Caco-2 (cell line): Measurements from ENCODE around the gene FATE1. TPM values are rescaled to one million over a fixed set of nuclear protein-coding genes. Genes with fewer than 3 reads are reported as not detected.

Experiments used
- BruUV-seq: library from RNA; stranded (reverse); fragments of 400-500 nt; replicated peaks from 2 replicates; lab custom pipeline; 2021; lab: Mats Ljungman, UMichigan
- CTCF ChIA-PET: fragments of 300-600 bp; sonication (Branson Sonifier 250); formaldehyde crosslinking; loops from one replicate; lab custom pipeline; 2022; ENCODE audit warnings: antibody characterized with exemption; lab: Charles Lee
- POLR2A ChIA-PET: fragments of 300-600 bp; sonication (Branson Sonifier 250); formaldehyde crosslinking; loops from one replicate; lab custom pipeline; 2022; ENCODE audit warnings: antibody characterized with exemption; lab: Charles Lee
- DNase-seq, 2 experiments: peaks; one replicate each; pipeline versions ENCODE4 v3.0.0 to v3.0.0-alpha.2; 2020 to 2022
- H3K27me3 ChIP-seq: replicated peaks from 2 replicates; pipeline ENCODE4 v1.6.0; 2011; ENCODE audit warnings: low read length; ENCODE audit not compliant: control insufficient read depth, insufficient read depth
- H3K36me3 ChIP-seq: 2 replicates; pipeline ENCODE4 v1.5.1; 2011; ENCODE audit warnings: low read length; ENCODE audit not compliant: control insufficient read depth, insufficient read depth
- H3K4me1 ChIP-seq: fragments of 250-450 bp; sonication (Bioruptor Pico); 2 replicates; pipeline ENCODE4 v1.5.1; 2020; ENCODE audit warnings: mild to moderate bottlenecking
- H3K4me3 ChIP-seq: 2 replicates; pipeline ENCODE4 v1.5.1; 2011; ENCODE audit warnings: low read depth, mild to moderate bottlenecking, control low read depth, low read length
- H3K9me3 ChIP-seq: fragments of 250-450 bp; sonication (Bioruptor Pico); 2 replicates; pipeline ENCODE4 v1.5.1; 2020; ENCODE audit warnings: mild to moderate bottlenecking, moderate library complexity
- H3K27ac Mint-ChIP-seq: one replicate; pipeline ENCODE4 v1.8.0; 2022; ENCODE audit warnings: mixed read lengths; ENCODE audit not compliant: unreplicated experiment
- H3K27me3 Mint-ChIP-seq: one replicate; pipeline ENCODE4 v1.8.0; 2022; ENCODE audit warnings: mixed read lengths; ENCODE audit not compliant: insufficient read depth, unreplicated experiment
- H3K36me3 Mint-ChIP-seq: one replicate; pipeline ENCODE4 v1.8.0; 2022; ENCODE audit warnings: mild to moderate bottlenecking, mixed read lengths; ENCODE audit not compliant: insufficient read depth, unreplicated experiment
- H3K4me1 Mint-ChIP-seq: one replicate; pipeline ENCODE4 v1.8.0; 2022; ENCODE audit warnings: low read depth, mixed read lengths; ENCODE audit not compliant: unreplicated experiment
- H3K4me3 Mint-ChIP-seq: one replicate; pipeline ENCODE4 v1.8.0; 2022; ENCODE audit warnings: mild to moderate bottlenecking, moderate library complexity, mixed read lengths; ENCODE audit not compliant: unreplicated experiment
- H3K9me3 Mint-ChIP-seq: one replicate; pipeline ENCODE4 v1.8.0; 2022; ENCODE audit warnings: mixed read lengths; ENCODE audit not compliant: unreplicated experiment
- intact Hi-C: fragments of 100-400 bp; cut with micrococcal nuclease; formaldehyde crosslinking; loops from one replicate; pipeline ENCODE4 v1.10.0; 2022; ENCODE audit not compliant: unreplicated experiment
- total RNA-seq: library from RNA; stranded (reverse); gene quantifications from 2 replicates; pipeline ENCODE4 v1.2.3, GENCODE V29; 2022
- TF ChIP-seq, protein P1 (sequence below), 2 experiments: fragments of 200-600 bp in 1 of 2; IDR thresholded peaks; 1 replicate in 1 of 2; 2 replicates in 1 of 2; pipeline versions ENCODE4 v1.5.1 to v1.8.0; 2011 to 2022; ENCODE audit warnings: antibody characterized with exemption in 1 of 2, control low read depth in 1 of 2, inconsistent platforms in 1 of 2, low read depth in 1 of 2, low read length in 1 of 2, mild to moderate bottlenecking in 1 of 2, moderate library complexity in 1 of 2; ENCODE audit not compliant: insufficient read depth in 1 of 2, severe bottlenecking in 1 of 2, unreplicated experiment in 1 of 2

FATE1 gene
- total RNA-seq, 1 experiment from 2014 or later, result not detected

DNA sequence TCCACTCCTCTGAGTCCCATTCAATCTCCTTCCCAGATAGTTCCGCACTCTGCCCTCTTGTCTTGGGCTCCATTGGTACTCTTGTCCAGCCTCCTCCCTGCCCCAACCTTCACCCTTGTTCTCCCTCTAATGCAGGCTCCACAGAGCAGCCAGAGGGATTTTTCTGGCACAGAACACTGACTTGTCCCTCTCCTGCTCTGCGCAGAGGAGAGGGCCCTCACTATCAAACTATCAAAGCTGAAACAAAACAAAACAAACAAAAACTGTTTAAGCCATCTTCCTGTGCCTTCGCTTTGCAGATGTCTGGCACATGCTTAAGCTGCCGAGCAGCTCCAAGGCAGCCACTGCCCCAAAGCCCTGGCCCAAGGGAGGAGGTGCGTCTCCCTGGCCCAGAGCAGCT is 21.7 kb downstream of the FATE1 start:
- Mint-ChIP-seq H3K36me3 (no peaks in the 10 kb centered on the region), H3K4me1 (no peaks in the 10 kb centered on the region), H3K27me3 (peaks cover 27% of the 10 kb centered on the region), H3K4me3 (no peak overlapping the region), H3K27ac (no peak overlapping the region), H3K9me3 (no peaks in the 10 kb centered on the region)
- POLR2A ChIA-PET, result no interaction called here
- intact Hi-C loops, result no loop called here
- CTCF ChIA-PET, result interaction anchor here (0.6 kb wide), 1 partner anchor 13 kb away, joined by 4 read pairs; no protein-coding TSS in a partner anchor
- Histone ChIP-seq H3K4me1 (no peaks in the 10 kb centered on the region), H3K36me3 (no peaks in the 10 kb centered on the region), H3K27me3 (no peaks in the 10 kb centered on the region), H3K9me3 (no peaks in the 10 kb centered on the region), H3K4me3 (no peak overlapping the region)
- DNase-seq, result no peak
- TF ChIP-seq, protein P1, sequence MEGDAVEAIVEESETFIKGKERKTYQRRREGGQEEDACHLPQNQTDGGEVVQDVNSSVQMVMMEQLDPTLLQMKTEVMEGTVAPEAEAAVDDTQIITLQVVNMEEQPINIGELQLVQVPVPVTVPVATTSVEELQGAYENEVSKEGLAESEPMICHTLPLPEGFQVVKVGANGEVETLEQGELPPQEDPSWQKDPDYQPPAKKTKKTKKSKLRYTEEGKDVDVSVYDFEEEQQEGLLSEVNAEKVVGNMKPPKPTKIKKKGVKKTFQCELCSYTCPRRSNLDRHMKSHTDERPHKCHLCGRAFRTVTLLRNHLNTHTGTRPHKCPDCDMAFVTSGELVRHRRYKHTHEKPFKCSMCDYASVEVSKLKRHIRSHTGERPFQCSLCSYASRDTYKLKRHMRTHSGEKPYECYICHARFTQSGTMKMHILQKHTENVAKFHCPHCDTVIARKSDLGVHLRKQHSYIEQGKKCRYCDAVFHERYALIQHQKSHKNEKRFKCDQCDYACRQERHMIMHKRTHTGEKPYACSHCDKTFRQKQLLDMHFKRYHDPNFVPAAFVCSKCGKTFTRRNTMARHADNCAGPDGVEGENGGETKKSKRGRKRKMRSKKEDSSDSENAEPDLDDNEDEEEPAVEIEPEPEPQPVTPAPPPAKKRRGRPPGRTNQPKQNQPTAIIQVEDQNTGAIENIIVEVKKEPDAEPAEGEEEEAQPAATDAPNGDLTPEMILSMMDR (IDR thresholded peaks at IDR 0.05; ENCODE audit: insufficient read depth in 1 of 2, low read depth in 1 of 2, low read length in 1 of 2, severe bottlenecking in 1 of 2, unreplicated experiment in 1 of 2), result no peak
- no TSS peak for BruUV-seq

DNA sequence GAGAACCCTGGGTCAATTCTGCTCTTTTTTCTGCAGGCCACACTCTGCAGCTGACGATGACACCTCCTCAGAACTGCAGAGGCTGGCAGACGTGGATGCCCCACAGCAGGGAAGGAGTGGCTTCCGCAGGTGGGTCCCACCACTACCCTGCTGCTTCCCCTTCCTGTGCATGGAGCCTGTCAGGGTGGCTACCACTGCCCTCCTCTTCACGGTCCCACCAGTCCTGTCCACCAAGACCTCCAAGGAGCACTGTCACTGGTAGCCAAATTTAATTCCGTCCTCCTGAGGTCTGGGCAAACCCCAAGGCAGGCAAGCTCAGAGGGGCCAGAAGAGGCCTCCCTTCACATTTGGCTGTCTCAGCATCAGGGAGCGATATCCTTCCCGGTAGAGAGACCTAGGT is 22.9 kb downstream of the FATE1 start:
- H3K4me1 ChIP-seq, result no peaks in the 10 kb centered on the region
- Mint-ChIP-seq H3K4me3 (no peak overlapping the region), H3K27me3 (peaks cover 25% of the 10 kb centered on the region), H3K27ac (no peak overlapping the region), H3K36me3 (no peaks in the 10 kb centered on the region), H3K4me1 (no peaks in the 10 kb centered on the region), H3K9me3 (no peaks in the 10 kb centered on the region)
- ChIA-PET POLR2A (no interaction called here), CTCF (interaction anchor here (0.6 kb wide), 1 partner anchor 1171 kb away, joined by 3 read pairs; no protein-coding TSS in a partner anchor)
- TF ChIP-seq, protein P1 (IDR thresholded peaks at IDR 0.05; ENCODE audit: insufficient read depth in 1 of 2, low read depth in 1 of 2, low read length in 1 of 2, severe bottlenecking in 1 of 2, unreplicated experiment in 1 of 2), result no peak
- intact Hi-C loops, result no loop called here
- no TSS peak for BruUV-seq
- no peaks in the 10 kb centered on the region for H3K27me3 ChIP-seq
- no peak overlapping the region for H3K4me3 ChIP-seq
- no peaks in the 10 kb centered on the region for H3K9me3 ChIP-seq
- DNase-seq, result no peak
- no peaks in the 10 kb centered on the region for H3K36me3 ChIP-seq

DNA sequence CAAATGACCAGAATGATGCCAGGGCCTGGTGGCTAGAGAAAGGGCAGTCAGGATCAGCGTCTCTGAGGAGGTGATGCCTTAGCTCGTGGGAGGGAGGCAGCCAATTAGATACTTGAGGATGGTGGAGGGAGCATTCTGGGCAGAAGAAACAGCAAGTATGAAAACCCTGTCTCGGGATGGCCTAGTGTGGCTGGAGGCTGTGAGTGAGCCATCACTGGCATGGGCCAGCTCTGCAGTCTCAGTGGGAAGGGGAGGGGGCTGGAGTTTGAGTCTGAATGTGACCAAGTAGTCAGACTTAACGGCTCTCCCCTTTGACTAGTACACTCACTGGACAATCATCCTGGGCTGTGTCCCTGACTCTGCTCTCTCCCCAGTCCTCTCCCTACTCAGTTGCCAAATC is 25.8 kb downstream of the FATE1 start:
- H3K9me3 ChIP-seq, result no peaks in the 10 kb centered on the region
- Mint-ChIP-seq H3K36me3 (no peaks in the 10 kb centered on the region), H3K9me3 (no peaks in the 10 kb centered on the region), H3K27ac (no peak overlapping the region), H3K27me3 (peaks cover 10% of the 10 kb centered on the region), H3K4me1 (no peaks in the 10 kb centered on the region), H3K4me3 (no peak overlapping the region)
- POLR2A ChIA-PET, result no interaction called here
- DNase-seq, result no peak
- no peaks in the 10 kb centered on the region for H3K27me3 ChIP-seq
- CTCF ChIA-PET, result no interaction called here
- TF ChIP-seq, protein P1 (IDR thresholded peaks at IDR 0.05; ENCODE audit: insufficient read depth in 1 of 2, low read depth in 1 of 2, low read length in 1 of 2, severe bottlenecking in 1 of 2, unreplicated experiment in 1 of 2), result no peak
- intact Hi-C loops, result no loop called here
- BruUV-seq, result no TSS peak
- H3K4me1 ChIP-seq, result no peaks in the 10 kb centered on the region
- no peaks in the 10 kb centered on the region for H3K36me3 ChIP-seq
- H3K4me3 ChIP-seq, result no peak overlapping the region
